CMK (cell line): ENCODE results near the gene SURF4.
A peak's percentile ranks its signal among the peaks of the same experiment; 100 is the strongest.
"Not testable (repeated sequence)": the region's sequence is repeated elsewhere in the genome, so short reads cannot be mapped to it uniquely, and the experiment has no call there.

Experiments used
- DNase-seq: peaks from one replicate; pipeline ENCODE4 v3.0.0-alpha.2; 2010; ENCODE audit warnings: low read depth

The SURF4 gene

GRCh38 chr9:133352635-133353340 lies 23.1 kb downstream of the SURF4 start:
- DNase-seq = no peak

- DNase-seq = no peak
Observed at GRCh38 chr9:133351908-133352634, 23.8 kb downstream of the SURF4 start.

GRCh38 chr9:133351526-133351907 lies 24.3 kb downstream of the SURF4 start:
- no peak for DNase-seq

DNA sequence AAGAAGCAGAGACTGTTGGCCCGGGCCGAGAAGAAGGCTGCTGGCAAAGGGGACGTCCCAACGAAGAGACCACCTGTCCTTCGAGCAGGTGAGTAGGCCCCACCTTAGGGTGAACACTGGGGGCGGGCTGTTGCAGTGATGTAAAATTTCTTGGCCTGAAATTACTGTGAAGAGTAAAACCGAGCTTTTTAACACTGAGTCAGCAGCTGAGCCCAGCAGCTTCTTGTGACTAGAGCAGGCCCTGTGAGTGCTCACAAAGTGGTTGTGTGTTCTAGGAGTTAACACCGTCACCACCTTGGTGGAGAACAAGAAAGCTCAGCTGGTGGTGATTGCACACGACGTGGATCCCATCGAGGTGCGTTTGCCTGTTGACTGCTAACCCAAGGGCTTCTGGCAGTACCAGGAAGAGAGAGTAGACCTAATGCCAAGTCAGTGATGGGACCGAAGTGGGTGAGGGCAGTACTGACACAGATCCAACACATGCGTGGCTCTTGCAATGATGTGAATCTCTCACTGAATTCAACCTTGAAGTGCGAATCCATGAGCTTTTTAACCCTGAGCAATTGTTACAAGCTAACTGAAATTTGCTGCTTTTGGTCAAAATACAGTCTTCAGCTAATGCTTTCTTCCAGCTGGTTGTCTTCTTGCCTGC lies 25.8 kb downstream of the SURF4 start:
- DNase-seq = no peak

DNA sequence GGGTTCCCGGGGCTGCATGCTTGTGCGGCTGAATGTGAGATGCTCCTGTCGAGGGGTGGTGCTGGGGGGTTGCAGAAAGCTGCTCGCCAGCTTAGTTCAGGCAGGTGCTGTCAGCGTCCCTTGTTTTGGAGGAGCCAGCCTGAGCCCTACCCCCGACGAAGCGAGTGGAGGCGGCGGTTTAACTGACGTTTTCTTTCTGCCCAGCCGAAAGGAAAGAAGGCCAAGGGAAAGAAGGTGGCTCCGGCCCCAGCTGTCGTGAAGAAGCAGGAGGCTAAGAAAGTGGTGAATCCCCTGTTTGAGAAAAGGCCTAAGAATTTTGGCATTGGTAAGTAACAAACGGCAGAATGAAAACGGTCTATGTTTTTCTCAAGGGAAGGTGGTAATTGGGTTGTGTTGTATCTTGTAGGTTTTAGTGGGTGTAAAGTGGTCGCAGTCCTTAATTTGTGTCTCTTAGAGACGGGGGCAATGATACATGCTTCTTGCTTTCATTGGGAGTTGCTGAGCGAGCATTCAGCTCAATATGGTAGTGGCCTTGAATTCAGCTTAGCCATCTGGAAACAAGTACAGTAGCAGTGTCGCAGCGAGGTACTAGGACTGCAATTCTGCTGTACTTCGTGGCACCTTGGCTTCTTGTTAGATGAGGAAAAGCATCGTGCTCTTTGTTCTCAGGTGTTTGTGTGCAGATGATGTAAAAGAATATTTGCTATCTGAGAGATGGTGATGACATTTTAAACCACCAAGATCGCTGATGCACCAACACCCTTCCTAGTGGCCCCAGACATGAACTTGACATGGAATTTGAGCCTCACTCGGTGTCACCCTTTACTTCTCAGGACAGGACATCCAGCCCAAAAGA lies 26.9 kb downstream of the SURF4 start:
- no peak for DNase-seq

- peak; percentile 66 for DNase-seq
Observed at GRCh38 chr9:133347985-133348717, 27.7 kb downstream of the SURF4 start, which contains the start of the genes MED22 and RPL7A. Gene MED22, minus strand, starts transcription at chr9:133348131. Its CDS starts 1,469 bp downstream, at chr9:133346662. Gene RPL7A, plus strand, starts transcription at chr9:133348218. Its CDS starts 26 bp downstream, at chr9:133348244.

GRCh38 chr9:133347515-133347984 lies 28.3 kb downstream of the SURF4 start:
- no peak for DNase-seq

- no peak for DNase-seq
Observed at GRCh38 chr9:133346021-133346785, 29.7 kb downstream of the SURF4 start.

- DNase-seq = no peak
Observed at GRCh38 chr9:133345596-133345995, 30.3 kb downstream of the SURF4 start.

DNA sequence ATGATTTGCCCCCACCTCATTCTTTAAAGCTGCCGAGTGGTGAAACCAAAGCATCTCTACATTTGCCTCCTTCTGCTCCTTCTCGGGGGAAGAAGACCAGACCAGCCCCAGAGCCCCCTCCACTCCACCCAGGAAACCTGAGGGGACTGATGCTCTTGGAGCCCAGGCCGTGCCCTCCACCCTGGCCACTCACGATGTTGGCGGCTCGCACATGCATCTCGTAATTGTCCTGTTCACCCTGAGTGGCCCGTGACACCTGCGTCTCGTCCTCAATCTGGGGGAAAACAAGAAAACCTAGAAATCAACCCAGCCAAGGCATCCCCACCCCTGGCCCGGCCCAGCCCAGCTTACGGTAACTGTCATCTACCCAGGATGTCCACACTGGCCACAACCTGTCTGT lies 30.9 kb downstream of the SURF4 start:
- no peak for DNase-seq

- no peak for DNase-seq
Observed at GRCh38 chr9:133344071-133344470, 31.8 kb downstream of the SURF4 start.

GRCh38 chr9:133342570-133342969 lies 33.3 kb downstream of the SURF4 start:
- no peak for DNase-seq

DNA sequence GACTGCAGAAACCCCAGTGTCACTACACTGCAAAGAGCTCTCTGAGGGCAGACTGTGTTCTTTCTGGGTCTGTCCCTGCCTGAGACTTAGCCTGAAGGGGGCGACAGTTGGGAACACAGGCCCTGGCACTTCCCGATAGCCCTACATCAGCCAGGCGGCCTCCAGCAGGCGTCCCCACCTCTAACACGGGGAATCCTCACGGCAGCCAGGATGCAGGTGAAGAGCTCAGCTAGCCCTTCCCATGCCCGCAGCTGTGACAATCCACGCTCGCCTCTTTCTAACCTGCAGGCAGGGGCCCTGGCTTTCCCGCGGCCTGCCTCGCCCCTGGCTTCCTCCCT lies 33.8 kb downstream of the SURF4 start:
- no peak for DNase-seq

GRCh38 chr9:133341369-133342068 lies 34.3 kb downstream of the SURF4 start:
- DNase-seq = no peak

DNA sequence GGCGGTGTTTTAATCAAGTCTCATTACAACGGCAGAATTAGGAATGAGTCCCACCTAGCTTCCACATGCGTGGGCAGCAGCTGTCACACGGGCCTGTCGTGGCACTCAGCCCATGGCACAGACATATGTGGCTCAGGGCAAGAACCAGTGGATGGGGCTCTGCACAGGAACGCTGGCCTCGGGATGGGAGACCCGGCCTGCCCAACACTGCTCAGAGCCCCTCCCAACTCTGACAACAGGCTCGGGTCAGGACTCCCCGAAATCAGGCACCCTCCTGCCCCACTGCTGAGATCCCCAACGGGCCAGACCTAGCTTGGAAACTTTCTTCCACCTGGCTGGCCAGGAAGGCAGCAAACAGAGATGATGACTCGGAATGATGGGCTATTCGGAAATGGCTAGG lies 34.9 kb downstream of the SURF4 start:
- no peak for DNase-seq

DNA sequence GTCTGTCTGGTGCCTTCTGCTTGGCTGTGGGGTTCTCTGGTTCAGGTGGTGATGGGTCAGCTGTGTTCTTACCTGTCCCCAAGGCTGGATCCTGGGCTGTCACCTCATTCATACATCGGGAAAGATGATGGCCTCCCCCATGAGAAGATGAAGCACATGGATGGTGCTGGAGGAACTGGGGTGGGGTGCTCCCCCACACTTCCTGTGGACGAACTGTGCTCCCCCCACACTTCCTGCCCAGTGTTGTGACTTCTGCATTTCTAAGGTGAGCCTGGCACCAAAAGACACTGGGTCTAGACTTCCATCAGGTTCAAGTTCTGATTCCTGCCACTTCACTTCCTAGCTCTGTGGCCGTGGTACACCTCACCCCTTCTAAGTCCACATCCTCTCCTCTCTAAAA lies 35.6 kb downstream of the SURF4 start:
- DNase-seq = no peak

- DNase-seq = no peak
Observed at GRCh38 chr9:133339641-133340040, 36.2 kb downstream of the SURF4 start.

DNA sequence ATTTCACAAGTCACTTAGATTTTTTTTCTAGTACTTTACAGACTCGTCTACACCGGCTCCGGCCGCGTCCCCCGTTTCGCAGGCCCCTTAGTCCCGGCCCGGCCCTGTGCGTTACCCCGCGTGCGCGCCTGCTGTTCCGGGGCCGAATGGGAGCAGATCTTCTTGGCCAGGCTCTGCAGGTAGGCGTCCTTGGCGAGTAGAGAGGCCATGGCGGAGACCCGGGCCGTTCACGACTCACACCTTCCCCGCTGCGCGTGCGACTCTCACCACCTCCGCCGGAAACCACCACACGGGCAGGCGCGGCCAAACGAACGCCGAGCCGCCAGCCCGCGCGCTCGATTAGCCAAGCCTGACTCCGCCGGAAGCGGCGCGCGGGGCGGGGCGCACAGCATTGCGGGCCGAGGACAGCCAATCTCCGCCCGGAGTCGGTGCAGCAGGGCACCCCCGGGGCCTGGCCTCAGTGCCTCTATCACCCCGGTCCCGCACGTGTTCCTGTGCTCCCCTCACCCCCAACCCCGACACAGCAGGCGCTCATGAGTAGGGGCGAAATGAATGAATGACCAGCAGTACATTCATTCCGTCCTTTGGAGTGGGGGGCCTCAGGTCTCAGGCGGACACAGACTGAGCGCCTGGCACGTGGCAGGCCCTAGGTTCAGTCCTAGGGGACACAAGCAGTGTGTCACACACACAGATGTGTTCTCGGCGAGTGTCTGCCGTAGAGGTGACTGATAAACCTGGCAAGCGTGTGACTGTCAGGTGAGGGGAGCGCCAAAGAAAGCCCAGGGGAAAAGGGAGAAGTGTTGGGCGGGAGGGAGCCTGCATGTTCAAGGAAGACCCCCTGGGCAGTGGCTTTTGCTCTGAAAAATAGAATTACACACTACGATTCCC lies 39.7 kb downstream of the SURF4 start, which contains the start of gene SURF6:
Gene SURF6 (minus strand): TSS at position 265 of the 888 bp plus-strand sequence. CDS start 56 bp downstream, at position 209.
- DNase-seq = no peak

DNA sequence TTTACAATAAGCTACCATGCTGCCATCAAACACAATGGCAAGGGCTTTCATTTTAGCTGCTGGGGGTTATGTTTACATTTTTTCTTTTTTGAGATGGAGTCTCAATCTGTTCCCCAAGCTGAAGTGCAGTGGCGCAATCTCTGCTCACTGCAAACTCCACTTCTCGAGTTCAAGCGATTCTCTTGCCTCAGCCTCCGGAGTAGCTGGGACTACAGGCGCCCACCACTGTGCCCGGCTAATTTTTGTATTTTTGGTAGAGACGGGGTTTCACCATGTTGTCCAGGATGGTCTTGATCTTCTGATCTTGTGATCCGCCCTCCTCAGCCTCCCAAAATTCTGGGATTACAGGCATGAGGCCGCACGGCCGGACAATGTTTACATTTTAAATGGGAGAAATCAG lies 41.0 kb downstream of the SURF4 start:
- DNase-seq = not testable (repeated sequence)
